ENCODE data around the gene CCDC102A. TPM values are rescaled to one million over a fixed set of nuclear protein-coding genes. Genes with fewer than 3 reads are reported as not detected.

The CCDC102A gene
- total RNA-seq, 1 donor from 2014 or later = 9.4 TPM

- peak; percentile 35 for DNase-seq (ENCODE audit: low read depth, low spot score)
These were observed 74.0 kb downstream of the CCDC102A start, which contains the start of gene POLR2C for GRCh38 chr16:57462209-57462977. POLR2C (plus strand) TSS chr16:57462679; CDS start chr16:57462725, 46 bp downstream.

Other genes with a start within 250 kb of the CCDC102A start
- gene CCL22, start 177.8 kb downstream of the CCDC102A start, total RNA-seq = not detected in 2 replicates
- gene CX3CL1, start 164.1 kb downstream of the CCDC102A start, total RNA-seq = 2.1 and 3.0 TPM in 2 replicates
- not detected in 2 replicates for gene CCL17, start 131.8 kb downstream of the CCDC102A start, total RNA-seq
- 80.8 and 86.7 TPM in 2 replicates for gene CIAPIN1, start 89.2 kb downstream of the CCDC102A start, total RNA-seq
- gene COQ9, start 89.1 kb downstream of the CCDC102A start, total RNA-seq = 51.2 and 51.8 TPM in 2 replicates
- 136 and 144 TPM in 2 replicates for gene POLR2C, start 73.9 kb downstream of the CCDC102A start, total RNA-seq
- gene DOK4, start 50.1 kb downstream of the CCDC102A start, total RNA-seq = 26.8 and 29.7 TPM in 2 replicates
- gene ADGRG5, start 6.1 kb upstream of the CCDC102A start, total RNA-seq = not detected in 2 replicates
- gene ADGRG1, start 92.1 kb upstream of the CCDC102A start, total RNA-seq = 22.8 and 32.1 TPM in 2 replicates
- gene ADGRG3, start 131.7 kb upstream of the CCDC102A start, total RNA-seq = not detected in 2 replicates
- 0.13 and 0.21 TPM in 2 replicates for gene DRC7, start 158.2 kb upstream of the CCDC102A start, total RNA-seq
- gene KATNB1, start 199.2 kb upstream of the CCDC102A start, total RNA-seq = 25.4 and 40.2 TPM in 2 replicates

Measured in pulmonary artery endothelial cell (primary cell).